Upper lobe of right lung (tissue), 1 donor: ENCODE data around the gene FA2H. TPM values are rescaled to one million over a fixed set of nuclear protein-coding genes. Genes with fewer than 3 reads are reported as not detected.
"Not testable (repeated sequence)": the region's sequence is repeated elsewhere in the genome, so short reads cannot be mapped to it uniquely, and the experiment has no call there.

ENCODE experiments used
- ATAC-seq: fragments of 200-7000 bp; cut with Tn5 transposase; one replicate; pipeline ENCODE4 v1.9.1; 2020; ENCODE audit warnings: mild to moderate bottlenecking, moderate library complexity
- DNase-seq: peaks from one replicate; pipeline ENCODE4 v3.0.0-alpha.2; 2020
- H3K27ac ChIP-seq: fragments of 200-600 bp; one replicate; pipeline ENCODE4 v1.8.0; 2022
- H3K27me3 ChIP-seq: fragments of 200-600 bp; one replicate; pipeline ENCODE4 v1.8.0; 2022; ENCODE audit warnings: mild to moderate bottlenecking
- H3K36me3 ChIP-seq: fragments of 200-600 bp; one replicate; pipeline ENCODE4 v1.8.0; 2022
- H3K4me1 ChIP-seq: fragments of 200-600 bp; one replicate; pipeline ENCODE4 v1.8.0; 2022
- H3K4me3 ChIP-seq: fragments of 200-600 bp; one replicate; pipeline ENCODE4 v1.8.0; 2022; ENCODE audit warnings: mild to moderate bottlenecking
- H3K9me3 ChIP-seq: fragments of 200-600 bp; one replicate; pipeline ENCODE4 v1.8.0; 2022
- CTCF ChIP-seq: fragments of 200-600 bp; IDR thresholded peaks from one replicate; pipeline ENCODE4 v1.8.0; 2022; ENCODE audit warnings: antibody characterized with exemption
- intact Hi-C: fragments of 100-400 bp; cut with DNase I; formaldehyde crosslinking; loops from one replicate; pipeline ENCODE4 v1.11.0; 2022
- total RNA-seq: library from RNA; stranded (reverse); fragmentation: NEBNext Ultra II Directional; extraction: Animal tissue kit (Norgen Biotek cat#: 25700); gene quantifications from one replicate; pipeline ENCODE4 v1.2.1, GENCODE V29; 2021
- donor health status: DM: no; HTN: yes; CAD: no; lungs with severe emphysema.

Gene FA2H
- total RNA-seq, 1 donor from 2014 or later: 2.1 TPM

- no peaks in the 10 kb centered on the region for H3K9me3 ChIP-seq
- no peak overlapping the region for H3K4me3 ChIP-seq
- H3K36me3 ChIP-seq: no peaks in the 10 kb centered on the region
- H3K27me3 ChIP-seq: peaks cover 21% of the 10 kb centered on the region
- ATAC-seq (no peak), DNase-seq (peak; percentile 36)
- peaks cover 3% of the 10 kb centered on the region for H3K4me1 ChIP-seq
- intact Hi-C loops: no loop called here
- H3K27ac ChIP-seq: no peak overlapping the region
- TF ChIP-seq CTCF: no peak
Observed at GRCh38 chr16:74769586-74770190, 4.9 kb downstream of the FA2H start.

- intact Hi-C loops: no loop called here
- ATAC-seq: no peak
- H3K36me3 ChIP-seq: no peaks in the 10 kb centered on the region
- H3K27ac ChIP-seq: no peak overlapping the region
- no peak for TF ChIP-seq CTCF
- H3K9me3 ChIP-seq: no peaks in the 10 kb centered on the region
- no peaks in the 10 kb centered on the region for H3K4me1 ChIP-seq
- H3K4me3 ChIP-seq: no peak overlapping the region
- peak; percentile 43 for DNase-seq
- peaks cover 14% of the 10 kb centered on the region for H3K27me3 ChIP-seq
Observed at GRCh38 chr16:74768239-74768638, 6.4 kb downstream of the FA2H start.

GRCh38 chr16:74767749-74768148 lies 6.9 kb downstream of the FA2H start:
- Histone ChIP-seq H3K36me3 (no peaks in the 10 kb centered on the region), H3K9me3 (no peaks in the 10 kb centered on the region), H3K4me1 (no peaks in the 10 kb centered on the region), H3K27me3 (peaks cover 13% of the 10 kb centered on the region), H3K4me3 (no peak overlapping the region), H3K27ac (no peak overlapping the region)
- no peak for DNase-seq
- ATAC-seq: no peak
- no peak for TF ChIP-seq CTCF
- intact Hi-C loops: no loop called here

- no peak for DNase-seq
Observed at GRCh38 chr16:74766729-74767128, 7.9 kb downstream of the FA2H start.

GRCh38 chr16:74764184-74764583 lies 10.4 kb downstream of the FA2H start:
- H3K27me3 ChIP-seq, ATAC-seq, H3K9me3 ChIP-seq, H3K27ac ChIP-seq, DNase-seq, H3K4me1 ChIP-seq, H3K36me3 ChIP-seq, intact Hi-C loops, H3K4me3 ChIP-seq: not testable (repeated sequence)

More at GRCh38 chr16:74766729-74767128, 7.9 kb downstream of the FA2H start:
- no peaks in the 10 kb centered on the region for H3K9me3 ChIP-seq
- no peaks in the 10 kb centered on the region for H3K36me3 ChIP-seq
- no peaks in the 10 kb centered on the region for H3K4me1 ChIP-seq
- H3K27ac ChIP-seq: no peak overlapping the region
- no peak for TF ChIP-seq CTCF
- H3K27me3 ChIP-seq: peaks cover 3% of the 10 kb centered on the region
- intact Hi-C loops: no loop called here
- ATAC-seq: no peak
- H3K4me3 ChIP-seq: no peak overlapping the region

- Histone ChIP-seq H3K4me3 (no peak overlapping the region), H3K36me3 (no peaks in the 10 kb centered on the region), H3K27ac (no peak overlapping the region), H3K9me3 (no peaks in the 10 kb centered on the region), H3K27me3 (no peaks in the 10 kb centered on the region), H3K4me1 (no peaks in the 10 kb centered on the region)
- DNase-seq (no peak), ATAC-seq (no peak)
- no peak for TF ChIP-seq CTCF
- intact Hi-C loops: no loop called here
Observed at GRCh38 chr16:74761665-74762064, 13.0 kb downstream of the FA2H start.
